OCI-LY3 (cell line): ENCODE measurements around the gene PLD2.

Source experiments
- H2AFZ ChIP-seq: fragments of 200-600, 300-600 bp; shearing (Covaris generic); 2 replicates; pipeline ENCODE4 v1.6.0; 2014; ENCODE audit warnings: antibody characterized with exemption, low read depth, low read length
- H3K27ac ChIP-seq: fragments of 200-600, 300-600 bp; sonication (generic); 2 replicates; pipeline ENCODE4 v1.5.1; 2014; ENCODE audit warnings: mild to moderate bottlenecking, low read length, moderate library complexity, mixed read lengths
- H3K27me3 ChIP-seq: fragments of 200-600, 300-600 bp; sonication (generic); 2 replicates; pipeline ENCODE4 v1.6.1; 2014; ENCODE audit warnings: low read depth, low read length, mixed read lengths
- H3K36me3 ChIP-seq: fragments of 200-600, 300-600 bp; sonication (generic); replicated peaks from 2 replicates; pipeline ENCODE3; 2014; ENCODE audit warnings: low read depth, low read length, mixed read lengths
- H3K4me1 ChIP-seq: fragments of 300-600, 200-600 bp; sonication (generic); 2 replicates; pipeline ENCODE4 v1.6.1; 2014; ENCODE audit warnings: low read length, mixed read lengths
- H3K4me2 ChIP-seq: fragments of 200-600, 300-600 bp; sonication (generic); 2 replicates; pipeline ENCODE4 v1.6.1; 2014; ENCODE audit warnings: low read length, mixed read lengths
- H3K4me3 ChIP-seq: fragments of 300-600, 200-600 bp; sonication (generic); 2 replicates; pipeline ENCODE4 v1.5.1; 2014; ENCODE audit warnings: antibody characterized with exemption, mild to moderate bottlenecking, low read length, moderate library complexity
- H3K79me2 ChIP-seq: fragments of 300-600, 200-600 bp; shearing (Covaris generic); 2 replicates; pipeline ENCODE4 v1.6.1; 2014; ENCODE audit warnings: mild to moderate bottlenecking, low read length, mixed read lengths
- H3K9ac ChIP-seq: fragments of 300-600, 200-600 bp; shearing (Covaris generic); 2 replicates; pipeline ENCODE4 v1.6.0; 2014; ENCODE audit warnings: mild to moderate bottlenecking, low read length, moderate library complexity
- H3K9me3 ChIP-seq: fragments of 200-600, 300-600 bp; shearing (Covaris generic); 2 replicates; pipeline ENCODE4 v1.6.1; 2014; ENCODE audit warnings: low read length, mixed read lengths; ENCODE audit not compliant: insufficient read depth
- H4K20me1 ChIP-seq: fragments of 200-600, 300-600 bp; sonication (generic); 2 replicates; pipeline ENCODE4 v1.6.1; 2016; ENCODE audit warnings: low read length, mixed read lengths; ENCODE audit not compliant: insufficient read depth
- CTCF ChIP-seq: fragments of 200-600, 300-600 bp; sonication (generic); IDR thresholded peaks from 2 replicates; pipeline ENCODE4 v1.5.1; 2014; ENCODE audit warnings: antibody characterized with exemption, low read length, low read depth
- EZH2phosphoT487 ChIP-seq: fragments of 200-600 bp; shearing (Covaris generic); IDR thresholded peaks from 2 replicates; pipeline ENCODE4 v1.6.1; 2018; ENCODE audit warnings: antibody characterized with exemption, mixed run types, low read depth

Gene PLD2

GRCh38 chr17:4785311-4786105 lies 21.4 kb upstream of the PLD2 start:
- Histone ChIP-seq H3K79me2 (no peaks in the 10 kb centered on the region), H3K27me3 (no peaks in the 10 kb centered on the region), H3K4me3 (no peak overlapping the region), H2AFZ (no peak overlapping the region), H3K4me2 (no peak overlapping the region), H3K4me1 (no peaks in the 10 kb centered on the region), H3K27ac (no peak overlapping the region), H3K36me3 (no peaks in the 10 kb centered on the region), H3K9ac (no peak overlapping the region), H4K20me1 (no peaks in the 10 kb centered on the region), H3K9me3 (no peaks in the 10 kb centered on the region)
- no peak for TF ChIP-seq CTCF
- TF ChIP-seq EZH2phosphoT487, result no peak

- Histone ChIP-seq H3K4me3 (no peak within 1 kb of the TSS), H3K27ac (no peak within 1 kb of the TSS), H3K27me3 (no peaks in the 10 kb centered on the region), H3K9ac (no peak within 1 kb of the TSS), H2AFZ (no peak within 1 kb of the TSS), H3K36me3 (no peaks in the 10 kb centered on the region), H3K4me1 (peaks cover 3% of the 10 kb centered on the region; the same call in 1 of the 2 replicates), H3K9me3 (no peaks in the 10 kb centered on the region), H3K4me2 (no peak within 1 kb of the TSS), H3K79me2 (no peaks in the 10 kb centered on the region), H4K20me1 (no peaks in the 10 kb centered on the region)
- TF ChIP-seq EZH2phosphoT487 (no peak), CTCF (no peak)
These were observed 20.8 kb upstream of the PLD2 start, which contains the start of gene VMO1 for GRCh38 chr17:4786106-4786511. VMO1 (minus strand) TSS chr17:4786364; CDS start chr17:4786352, 12 bp downstream.

GRCh38 chr17:4786516-4786915 lies 20.4 kb upstream of the PLD2 start:
- H3K4me1 ChIP-seq, result peaks cover 3% of the 10 kb centered on the region; the same call in 1 of the 2 replicates
- no peak for TF ChIP-seq EZH2phosphoT487
- no peak for TF ChIP-seq CTCF
- H3K4me2 ChIP-seq, result no peak overlapping the region
- H3K79me2 ChIP-seq, result no peaks in the 10 kb centered on the region
- H3K27ac ChIP-seq, result no peak overlapping the region
- H3K9ac ChIP-seq, result no peak overlapping the region
- H3K9me3 ChIP-seq, result no peaks in the 10 kb centered on the region
- H3K27me3 ChIP-seq, result no peaks in the 10 kb centered on the region
- H2AFZ ChIP-seq, result no peak overlapping the region
- no peaks in the 10 kb centered on the region for H3K36me3 ChIP-seq
- no peaks in the 10 kb centered on the region for H4K20me1 ChIP-seq
- H3K4me3 ChIP-seq, result no peak overlapping the region

- Histone ChIP-seq H3K79me2 (no peaks in the 10 kb centered on the region), H2AFZ (no peak overlapping the region), H3K9me3 (no peaks in the 10 kb centered on the region), H3K4me2 (no peak overlapping the region), H3K27me3 (no peaks in the 10 kb centered on the region; the same call in 1 of the 2 replicates), H3K36me3 (no peaks in the 10 kb centered on the region), H3K4me3 (no peak overlapping the region), H3K9ac (no peak overlapping the region), H3K27ac (no peak overlapping the region), H3K4me1 (peaks cover 3% of the 10 kb centered on the region; the same call in 1 of the 2 replicates), H4K20me1 (no peaks in the 10 kb centered on the region)
- no peak for TF ChIP-seq EZH2phosphoT487
- TF ChIP-seq CTCF, result no peak
These were observed 18.7 kb upstream of the PLD2 start for GRCh38 chr17:4788159-4788806.
